ES-I3 (cell line): ENCODE results near the gene NIPAL3.

Source experiments
- H3K36me3 ChIP-seq: 2 replicates; pipeline ENCODE4 v1.6.1; 2013; ENCODE audit warnings: mild to moderate bottlenecking, low read length, control low read depth, moderate library complexity; ENCODE audit not compliant: insufficient read depth
- H3K4me1 ChIP-seq: 2 replicates; pipeline ENCODE4 v1.6.1; 2013; ENCODE audit warnings: mild to moderate bottlenecking, control low read depth, low read length; ENCODE audit not compliant: insufficient read depth
- H3K9ac ChIP-seq: 2 replicates; pipeline ENCODE4 v1.6.1; 2013; ENCODE audit warnings: low read depth, mild to moderate bottlenecking, low read length, moderate library complexity
- H3K9me3 ChIP-seq: 2 replicates; pipeline ENCODE4 v1.6.1; 2013; ENCODE audit warnings: mild to moderate bottlenecking, low read length, moderate library complexity; ENCODE audit not compliant: control insufficient read depth, insufficient read depth

NIPAL3 gene

GRCh38 chr1:24406788-24407187 is 8.8 kb upstream of the NIPAL3 start:
- H3K36me3 ChIP-seq, result no peaks in the 10 kb centered on the region
- H3K4me1 ChIP-seq, result no peaks in the 10 kb centered on the region
- no peak overlapping the region for H3K9ac ChIP-seq
- H3K9me3 ChIP-seq, result no peaks in the 10 kb centered on the region

GRCh38 chr1:24409535-24409934 is 6.1 kb upstream of the NIPAL3 start:
- Histone ChIP-seq H3K9ac (no peak overlapping the region), H3K4me1 (no peaks in the 10 kb centered on the region), H3K9me3 (no peaks in the 10 kb centered on the region), H3K36me3 (no peaks in the 10 kb centered on the region)

GRCh38 chr1:24410750-24411149 is 4.9 kb upstream of the NIPAL3 start:
- Histone ChIP-seq H3K9ac (no peak overlapping the region), H3K36me3 (no peaks in the 10 kb centered on the region), H3K4me1 (peaks cover 4% of the 10 kb centered on the region; the same call in 1 of the 2 replicates), H3K9me3 (no peaks in the 10 kb centered on the region)

- Histone ChIP-seq H3K36me3 (no peaks in the 10 kb centered on the region), H3K4me1 (peaks cover 9% of the 10 kb centered on the region), H3K9ac (no peak overlapping the region), H3K9me3 (no peaks in the 10 kb centered on the region)
Observed at GRCh38 chr1:24411963-24412362, 3.6 kb upstream of the NIPAL3 start.

GRCh38 chr1:24412408-24412807 is 3.2 kb upstream of the NIPAL3 start:
- Histone ChIP-seq H3K36me3 (no peaks in the 10 kb centered on the region), H3K4me1 (peaks cover 9% of the 10 kb centered on the region), H3K9me3 (no peaks in the 10 kb centered on the region), H3K9ac (no peak overlapping the region)

GRCh38 chr1:24413350-24414163 is 2.0 kb upstream of the NIPAL3 start, which contains the start of gene STPG1:
Gene STPG1, minus strand, starts transcription at chr1:24413782. Its CDS starts 12,394 bp downstream, at chr1:24401388.
- Histone ChIP-seq H3K9me3 (no peaks in the 10 kb centered on the region), H3K4me1 (peaks cover 10% of the 10 kb centered on the region), H3K36me3 (no peaks in the 10 kb centered on the region), H3K9ac (peak within 1 kb of the TSS; percentile 81)

GRCh38 chr1:24414775-24415333 is 748 bp upstream of the NIPAL3 start:
- H3K4me1 ChIP-seq, result peaks cover 17% of the 10 kb centered on the region

GRCh38 chr1:24415910-24416665 is 486 bp downstream of the NIPAL3 start:
- Histone ChIP-seq H3K9ac (peak overlapping the region; percentile 77), H3K4me1 (peaks cover 17% of the 10 kb centered on the region), H3K36me3 (no peaks in the 10 kb centered on the region), H3K9me3 (no peaks in the 10 kb centered on the region)

More at GRCh38 chr1:24414775-24415333, 748 bp upstream of the NIPAL3 start:
- peak overlapping the region; percentile 34; the same call in 1 of the 2 replicates for H3K9ac ChIP-seq
- H3K36me3 ChIP-seq, result no peaks in the 10 kb centered on the region
- H3K9me3 ChIP-seq, result no peaks in the 10 kb centered on the region

- Histone ChIP-seq H3K36me3 (no peaks in the 10 kb centered on the region), H3K9me3 (no peaks in the 10 kb centered on the region), H3K9ac (peak overlapping the region; percentile 77; the same call in 1 of the 2 replicates), H3K4me1 (peaks cover 17% of the 10 kb centered on the region)
Observed at GRCh38 chr1:24416666-24417391, 1.2 kb downstream of the NIPAL3 start.

- Histone ChIP-seq H3K36me3 (no peaks in the 10 kb centered on the region), H3K9me3 (no peaks in the 10 kb centered on the region)
Observed at GRCh38 chr1:24417681-24418080, 2.1 kb downstream of the NIPAL3 start.

GRCh38 chr1:24418898-24419628 is 3.5 kb downstream of the NIPAL3 start:
- Histone ChIP-seq H3K9me3 (no peaks in the 10 kb centered on the region), H3K36me3 (no peaks in the 10 kb centered on the region), H3K9ac (no peak overlapping the region), H3K4me1 (peaks cover 17% of the 10 kb centered on the region)

More at GRCh38 chr1:24417681-24418080, 2.1 kb downstream of the NIPAL3 start:
- Histone ChIP-seq H3K4me1 (peaks cover 17% of the 10 kb centered on the region), H3K9ac (no peak overlapping the region)

GRCh38 chr1:24420547-24420946 is 4.9 kb downstream of the NIPAL3 start:
- H3K9me3 ChIP-seq, result no peaks in the 10 kb centered on the region
- H3K36me3 ChIP-seq, result no peaks in the 10 kb centered on the region
- peaks cover 13% of the 10 kb centered on the region for H3K4me1 ChIP-seq
- no peak overlapping the region for H3K9ac ChIP-seq

- Histone ChIP-seq H3K9ac (no peak overlapping the region), H3K9me3 (no peaks in the 10 kb centered on the region), H3K4me1 (peaks cover 12% of the 10 kb centered on the region), H3K36me3 (no peaks in the 10 kb centered on the region)
Observed at GRCh38 chr1:24421502-24421901, 5.9 kb downstream of the NIPAL3 start.
